ENCODE data around the gene ZNRF3.

DNA sequence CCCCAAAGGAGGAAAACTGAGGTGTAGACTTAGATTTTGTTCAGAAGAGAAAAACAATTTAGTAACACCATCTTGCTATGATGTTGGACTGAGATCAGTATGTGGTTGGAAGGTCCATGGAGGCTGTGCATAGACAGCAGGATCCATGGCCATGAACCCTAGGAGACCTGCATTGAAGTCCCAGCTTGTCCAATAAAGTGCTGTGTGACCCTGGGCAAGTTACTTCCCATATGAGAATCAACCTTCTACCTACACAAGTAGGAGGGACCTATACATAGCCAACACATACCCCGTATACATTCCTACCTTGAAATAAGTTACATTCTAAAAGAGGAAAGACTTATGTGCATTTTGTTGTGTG is 27.3 kb upstream of the ZNRF3 start:
- TF ChIP-seq, protein P1, sequence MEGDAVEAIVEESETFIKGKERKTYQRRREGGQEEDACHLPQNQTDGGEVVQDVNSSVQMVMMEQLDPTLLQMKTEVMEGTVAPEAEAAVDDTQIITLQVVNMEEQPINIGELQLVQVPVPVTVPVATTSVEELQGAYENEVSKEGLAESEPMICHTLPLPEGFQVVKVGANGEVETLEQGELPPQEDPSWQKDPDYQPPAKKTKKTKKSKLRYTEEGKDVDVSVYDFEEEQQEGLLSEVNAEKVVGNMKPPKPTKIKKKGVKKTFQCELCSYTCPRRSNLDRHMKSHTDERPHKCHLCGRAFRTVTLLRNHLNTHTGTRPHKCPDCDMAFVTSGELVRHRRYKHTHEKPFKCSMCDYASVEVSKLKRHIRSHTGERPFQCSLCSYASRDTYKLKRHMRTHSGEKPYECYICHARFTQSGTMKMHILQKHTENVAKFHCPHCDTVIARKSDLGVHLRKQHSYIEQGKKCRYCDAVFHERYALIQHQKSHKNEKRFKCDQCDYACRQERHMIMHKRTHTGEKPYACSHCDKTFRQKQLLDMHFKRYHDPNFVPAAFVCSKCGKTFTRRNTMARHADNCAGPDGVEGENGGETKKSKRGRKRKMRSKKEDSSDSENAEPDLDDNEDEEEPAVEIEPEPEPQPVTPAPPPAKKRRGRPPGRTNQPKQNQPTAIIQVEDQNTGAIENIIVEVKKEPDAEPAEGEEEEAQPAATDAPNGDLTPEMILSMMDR (IDR thresholded peaks at IDR 0.05; ENCODE audit: insufficient read depth, low read length, poor library complexity, severe bottlenecking): no peak
- TF ChIP-seq EZH2phosphoT487 (conservative IDR thresholded peaks at IDR 0.05; ENCODE audit: low read length): no peak

Measured in SU-DHL-6 (cell line).